GM10248 (cell line): ENCODE results near the gene SGMS1.

Experiments used
- CTCF ChIA-PET: fragments of 300-600 bp; sonication (Branson Sonifier 250); formaldehyde crosslinking; extraction: SDS; loops from one replicate; lab custom pipeline; 2021; ENCODE audit warnings: antibody characterized with exemption; lab: Yijun Ruan, JAX
- POLR2A ChIA-PET: fragments of 350-650 bp; sonication (Branson Sonifier 250); formaldehyde crosslinking; extraction: SDS; loops from one replicate; lab custom pipeline; 2020; ENCODE audit warnings: antibody characterized with exemption; lab: Yijun Ruan, JAX
- DNase-seq: peaks from one replicate; pipeline ENCODE4 v3.0.0; 2012; ENCODE audit errors: extremely low spot score
- TF ChIP-seq, protein P1 (sequence below): IDR thresholded peaks from 2 replicates; pipeline ENCODE4 v1.5.1; 2012; ENCODE audit warnings: mild to moderate bottlenecking, low read depth; ENCODE audit errors: extremely low read depth, missing control alignments, control extremely low read depth

SGMS1 gene

DNA sequence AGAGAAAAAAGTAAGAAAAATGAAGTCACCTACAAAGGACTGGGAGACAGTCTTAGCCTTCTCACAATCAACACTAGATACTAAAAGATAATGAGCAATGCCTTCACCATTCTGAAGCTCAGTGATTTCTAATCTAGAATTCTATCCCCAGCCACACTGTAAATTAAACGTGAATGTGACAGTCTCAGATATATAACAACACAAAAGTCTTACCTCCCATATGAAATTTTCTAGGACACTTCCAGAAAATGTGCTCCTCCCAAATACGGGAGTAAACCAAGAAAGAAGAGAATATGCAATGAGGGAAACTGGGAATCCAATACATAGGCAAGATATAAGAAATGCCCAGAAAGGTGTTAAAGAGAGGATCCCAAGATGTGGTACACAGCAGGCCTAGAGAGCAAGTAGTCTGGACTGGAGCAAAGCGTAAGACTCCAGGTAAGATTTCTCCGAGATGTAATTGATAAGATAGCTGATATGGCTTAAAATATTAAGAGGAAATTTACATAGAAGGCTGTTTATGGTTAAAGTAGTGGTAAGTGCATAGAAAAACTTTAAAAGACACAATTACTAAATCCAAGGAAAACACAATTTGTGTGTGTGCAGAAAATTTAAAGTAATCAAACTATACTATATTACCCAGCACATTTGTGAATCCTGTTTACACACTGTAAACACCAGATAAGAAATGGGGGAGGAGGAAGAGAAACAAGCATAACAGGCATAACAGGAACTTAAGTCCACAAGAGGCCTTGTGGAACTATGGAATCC lies 44.1 kb downstream of the SGMS1 start:
- TF ChIP-seq, protein P1, sequence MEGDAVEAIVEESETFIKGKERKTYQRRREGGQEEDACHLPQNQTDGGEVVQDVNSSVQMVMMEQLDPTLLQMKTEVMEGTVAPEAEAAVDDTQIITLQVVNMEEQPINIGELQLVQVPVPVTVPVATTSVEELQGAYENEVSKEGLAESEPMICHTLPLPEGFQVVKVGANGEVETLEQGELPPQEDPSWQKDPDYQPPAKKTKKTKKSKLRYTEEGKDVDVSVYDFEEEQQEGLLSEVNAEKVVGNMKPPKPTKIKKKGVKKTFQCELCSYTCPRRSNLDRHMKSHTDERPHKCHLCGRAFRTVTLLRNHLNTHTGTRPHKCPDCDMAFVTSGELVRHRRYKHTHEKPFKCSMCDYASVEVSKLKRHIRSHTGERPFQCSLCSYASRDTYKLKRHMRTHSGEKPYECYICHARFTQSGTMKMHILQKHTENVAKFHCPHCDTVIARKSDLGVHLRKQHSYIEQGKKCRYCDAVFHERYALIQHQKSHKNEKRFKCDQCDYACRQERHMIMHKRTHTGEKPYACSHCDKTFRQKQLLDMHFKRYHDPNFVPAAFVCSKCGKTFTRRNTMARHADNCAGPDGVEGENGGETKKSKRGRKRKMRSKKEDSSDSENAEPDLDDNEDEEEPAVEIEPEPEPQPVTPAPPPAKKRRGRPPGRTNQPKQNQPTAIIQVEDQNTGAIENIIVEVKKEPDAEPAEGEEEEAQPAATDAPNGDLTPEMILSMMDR = no peak
- ChIA-PET CTCF (interaction anchor here (1.2 to 1.9 kb wide), 3 partner anchors 10 to 20 kb away, joined by 3 to 8 read pairs (median 4); no protein-coding TSS in a partner anchor), POLR2A (no interaction called here)

GRCh38 chr10:50578949-50579348 lies 44.8 kb downstream of the SGMS1 start:
- ChIA-PET CTCF (interaction anchor here (1.0 to 4.4 kb wide), 8 partner anchors 9 to 211 kb away, joined by 3 to 24 read pairs (median 4); no protein-coding TSS in a partner anchor), POLR2A (no interaction called here)
- TF ChIP-seq, protein P1 = no peak
- DNase-seq = no peak

More for the DNA sequence above, 44.1 kb downstream of the SGMS1 start:
- no peak for DNase-seq

DNA sequence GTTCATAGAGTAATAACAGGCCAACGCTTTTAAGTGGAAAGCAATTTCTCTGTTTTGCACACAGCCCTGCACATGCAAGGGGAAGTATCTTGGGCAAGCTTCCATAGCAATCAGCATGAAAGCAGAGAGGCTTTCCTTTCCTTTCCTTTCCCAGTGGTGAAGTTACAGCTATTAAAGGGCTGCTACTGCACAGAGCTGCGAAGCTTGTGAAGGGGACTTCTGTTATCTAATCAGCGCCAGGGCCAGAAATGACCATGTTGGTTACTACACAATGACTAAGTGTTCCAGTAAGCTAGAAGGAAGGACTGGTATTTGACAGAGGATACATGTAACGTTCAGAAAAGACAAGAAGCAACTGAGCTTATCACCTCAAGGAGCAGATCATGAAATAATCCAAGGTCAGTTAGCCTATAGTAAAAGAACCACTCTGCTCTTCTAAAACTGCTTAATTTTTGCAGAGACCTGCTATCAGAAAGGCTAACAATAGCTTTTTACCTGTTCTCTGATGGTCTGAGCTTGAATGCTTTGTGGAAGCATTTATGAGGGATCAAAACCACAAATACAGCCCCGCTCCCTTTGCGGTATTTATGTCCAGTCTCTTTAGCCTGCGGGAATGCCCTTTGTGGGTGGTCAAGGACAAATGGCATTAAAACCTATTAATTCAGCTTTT lies 45.9 kb downstream of the SGMS1 start:
- POLR2A ChIA-PET = interaction anchor here (1.2 kb wide), 1 partner anchor 46 kb away, joined by 3 read pairs; the partner anchor contains the start of gene SGMS1
- CTCF ChIA-PET = interaction anchor here (1.0 to 4.4 kb wide), 18 partner anchors 8 to 265 kb away, joined by 3 to 24 read pairs (median 4); no protein-coding TSS in a partner anchor
- no peak for DNase-seq
- TF ChIP-seq, protein P1 = no peak

- CTCF ChIA-PET = interaction anchor here (0.9 to 4.4 kb wide), 16 partner anchors 9 to 264 kb away, joined by 3 to 24 read pairs (median 4); no protein-coding TSS in a partner anchor
- TF ChIP-seq, protein P1 = no peak
- POLR2A ChIA-PET = interaction anchor here (1.2 kb wide), 1 partner anchor 46 kb away, joined by 3 read pairs; the partner anchor contains the start of gene SGMS1
Observed at GRCh38 chr10:50577010-50577409, 46.7 kb downstream of the SGMS1 start.

GRCh38 chr10:50576245-50576815 lies 47.4 kb downstream of the SGMS1 start:
- CTCF ChIA-PET = interaction anchor here (0.9 to 4.4 kb wide), 10 partner anchors 9 to 263 kb away, joined by 3 to 24 read pairs (median 6); no protein-coding TSS in a partner anchor
- DNase-seq = no peak

More at GRCh38 chr10:50577010-50577409, 46.7 kb downstream of the SGMS1 start:
- DNase-seq = no peak

More at GRCh38 chr10:50576245-50576815, 47.4 kb downstream of the SGMS1 start:
- POLR2A ChIA-PET = no interaction called here
- TF ChIP-seq, protein P1 = no peak
